Calu3 (cell line): ENCODE results near the gene MCM5. TPM values are rescaled to one million over a fixed set of nuclear protein-coding genes. Genes with fewer than 3 reads are reported as not detected.
A peak's percentile ranks its signal among the peaks of the same experiment; 100 is the strongest.
"Not testable (repeated sequence)": the region's sequence is repeated elsewhere in the genome, so short reads cannot be mapped to it uniquely, and the experiment has no call there.

Experiments used
- BruUV-seq: library from RNA; stranded (reverse); fragments of 400-500 nt; replicated peaks from 2 replicates; lab custom pipeline; 2021; lab: Mats Ljungman, UMichigan
- CTCF ChIA-PET: fragments of 300-600 bp; sonication (Branson Sonifier 250); formaldehyde crosslinking; loops from one replicate; lab custom pipeline; 2022; ENCODE audit warnings: antibody characterized with exemption; lab: Charles Lee
- DNase-seq: peaks from one replicate; pipeline ENCODE4 v3.0.0; 2022
- H3K27ac Mint-ChIP-seq: one replicate; pipeline ENCODE4 v1.8.0; 2022; ENCODE audit warnings: mixed read lengths; ENCODE audit not compliant: unreplicated experiment
- H3K27me3 Mint-ChIP-seq: one replicate; pipeline ENCODE4 v1.8.0; 2022; ENCODE audit warnings: mixed read lengths; ENCODE audit not compliant: unreplicated experiment
- H3K36me3 Mint-ChIP-seq: one replicate; pipeline ENCODE4 v1.8.0; 2022; ENCODE audit warnings: mild to moderate bottlenecking, moderate library complexity, mixed read lengths; ENCODE audit not compliant: insufficient read depth, unreplicated experiment
- H3K4me1 Mint-ChIP-seq: one replicate; pipeline ENCODE4 v1.8.0; 2022; ENCODE audit warnings: mild to moderate bottlenecking, low read depth, mixed read lengths; ENCODE audit not compliant: unreplicated experiment
- H3K4me3 Mint-ChIP-seq: one replicate; pipeline ENCODE4 v1.8.0; 2022; ENCODE audit warnings: mild to moderate bottlenecking, low read depth, moderate library complexity, mixed read lengths; ENCODE audit not compliant: unreplicated experiment
- H3K9me3 Mint-ChIP-seq: one replicate; pipeline ENCODE4 v1.8.0; 2022; ENCODE audit warnings: low read depth, mixed read lengths; ENCODE audit not compliant: unreplicated experiment
- CTCF ChIP-seq: fragments of 200-600 bp; IDR thresholded peaks from one replicate; pipeline ENCODE4 v1.8.0; 2022; ENCODE audit warnings: antibody characterized with exemption; ENCODE audit not compliant: unreplicated experiment
- intact Hi-C: fragments of 100-400 bp; cut with micrococcal nuclease; formaldehyde crosslinking; loops from one replicate; pipeline ENCODE4 v1.10.0; 2022; ENCODE audit not compliant: unreplicated experiment
- total RNA-seq: library from RNA; stranded (reverse); gene quantifications from 2 replicates; pipeline ENCODE4 v1.2.3, GENCODE V29; 2022

Gene MCM5
- total RNA-seq, 1 experiment from 2014 or later, result 88.4 TPM

GRCh38 chr22:35434061-35434710, 34.2 kb downstream of the MCM5 start:
- Mint-ChIP-seq H3K27ac (no peak overlapping the region), H3K27me3 (no peaks in the 10 kb centered on the region), H3K4me3 (no peak overlapping the region), H3K4me1 (no peaks in the 10 kb centered on the region), H3K9me3 (peaks cover 7% of the 10 kb centered on the region), H3K36me3 (peaks cover 8% of the 10 kb centered on the region)
- DNase-seq, result no peak
- intact Hi-C loops, result no loop called here
- TF ChIP-seq CTCF, result no peak
- no TSS peak for BruUV-seq
- CTCF ChIA-PET, result interaction anchor here (0.6 kb wide), 1 partner anchor 116 kb away, joined by 4 read pairs; no protein-coding TSS in a partner anchor

GRCh38 chr22:35435201-35435740, 35.3 kb downstream of the MCM5 start:
- intact Hi-C loops, result no loop called here
- TF ChIP-seq CTCF, result no peak
- no peaks in the 10 kb centered on the region for H3K27me3 Mint-ChIP-seq
- CTCF ChIA-PET, result interaction anchor here (0.7 kb wide), 1 partner anchor 329 kb away, joined by 3 read pairs; no protein-coding TSS in a partner anchor
- no peak overlapping the region for H3K27ac Mint-ChIP-seq
- DNase-seq, result no peak
- no peaks in the 10 kb centered on the region for H3K4me1 Mint-ChIP-seq
- H3K9me3 Mint-ChIP-seq, result peaks cover 7% of the 10 kb centered on the region
- H3K4me3 Mint-ChIP-seq, result no peak overlapping the region
- BruUV-seq, result no TSS peak
- H3K36me3 Mint-ChIP-seq, result peaks cover 8% of the 10 kb centered on the region

- CTCF ChIA-PET, result no interaction called here
- DNase-seq, result no peak
- Mint-ChIP-seq H3K4me1 (no peaks in the 10 kb centered on the region), H3K27ac (no peak overlapping the region), H3K4me3 (no peak overlapping the region), H3K27me3 (no peaks in the 10 kb centered on the region), H3K9me3 (peaks cover 7% of the 10 kb centered on the region), H3K36me3 (peaks cover 8% of the 10 kb centered on the region)
- BruUV-seq, result no TSS peak
- intact Hi-C loops, result no loop called here
- TF ChIP-seq CTCF, result no peak
Observed at GRCh38 chr22:35436421-35436820, 36.5 kb downstream of the MCM5 start.

GRCh38 chr22:35437049-35437448, 37.1 kb downstream of the MCM5 start:
- intact Hi-C loops, result no loop called here
- H3K36me3 Mint-ChIP-seq, result peaks cover 3% of the 10 kb centered on the region
- no peaks in the 10 kb centered on the region for H3K4me1 Mint-ChIP-seq
- TF ChIP-seq CTCF, result no peak
- no peak overlapping the region for H3K27ac Mint-ChIP-seq
- H3K9me3 Mint-ChIP-seq, result peaks cover 7% of the 10 kb centered on the region
- DNase-seq, result peak; percentile 10
- H3K4me3 Mint-ChIP-seq, result no peak overlapping the region
- CTCF ChIA-PET, result no interaction called here
- H3K27me3 Mint-ChIP-seq, result no peaks in the 10 kb centered on the region
- BruUV-seq, result no TSS peak

- H3K27ac Mint-ChIP-seq, H3K9me3 Mint-ChIP-seq, DNase-seq, CTCF ChIA-PET, H3K4me1 Mint-ChIP-seq, intact Hi-C loops, H3K36me3 Mint-ChIP-seq, H3K27me3 Mint-ChIP-seq, BruUV-seq, H3K4me3 Mint-ChIP-seq: not testable (repeated sequence)
Observed at GRCh38 chr22:35438673-35439364, 38.9 kb downstream of the MCM5 start.
